HFFc6 (cell line): ENCODE data around the gene MAP6D1. TPM values are rescaled to one million over a fixed set of nuclear protein-coding genes. Genes with fewer than 3 reads are reported as not detected.
A peak's percentile ranks its signal among the peaks of the same experiment; 100 is the strongest.

Source experiments
- DNase-seq: peaks from one replicate; pipeline ENCODE4 v3.0.0-alpha.2; 2018
- H3K27ac Mint-ChIP-seq: 2 replicates; pipeline ENCODE4 v1.8.0; 2020; ENCODE audit warnings: mild to moderate bottlenecking, mixed read lengths
- H3K27me3 Mint-ChIP-seq: 2 replicates; pipeline ENCODE4 v1.8.0; 2021; ENCODE audit warnings: mild to moderate bottlenecking, moderate library complexity, mixed read lengths; ENCODE audit not compliant: insufficient read depth
- H3K36me3 Mint-ChIP-seq: 2 replicates; pipeline ENCODE4 v1.8.0; 2021; ENCODE audit warnings: low read depth, mixed read lengths
- H3K4me1 Mint-ChIP-seq: 2 replicates; pipeline ENCODE4 v1.8.0; 2020; ENCODE audit warnings: low read depth, mixed read lengths
- H3K4me3 Mint-ChIP-seq: 2 replicates; pipeline ENCODE4 v1.8.0; 2020; ENCODE audit warnings: mild to moderate bottlenecking, moderate library complexity, mixed read lengths
- H3K9me3 Mint-ChIP-seq: 2 replicates; pipeline ENCODE4 v1.8.0; 2020; ENCODE audit warnings: mild to moderate bottlenecking, mixed read lengths
- CTCF ChIP-seq: fragments of 200-600 bp; sonication (generic); IDR thresholded peaks from 2 replicates; pipeline ENCODE4 v1.5.0; 2021; ENCODE audit warnings: antibody characterized with exemption, mild to moderate bottlenecking
- total RNA-seq, 6 experiments: library from RNA; stranded (reverse); fragmentation: NEBNext Ultra II Directional; extraction: Animal tissue kit (Norgen Biotek cat#: 25700); gene quantifications; 2 replicates in 1 of 6; 3 replicates in 5 of 6; pipeline ENCODE4 v1.2.3, GENCODE V29; 2021

Gene MAP6D1
- total RNA-seq, 6 experiments from 2014 or later: 2.9 to 4.1 (median 3.7) TPM

- H3K9me3 Mint-ChIP-seq: no peaks in the 10 kb centered on the region
Measured at GRCh38 chr3:183823963-183824362, 1.4 kb downstream of the MAP6D1 start.

GRCh38 chr3:183822631-183823030, 2.7 kb downstream of the MAP6D1 start:
- H3K9me3 Mint-ChIP-seq: no peaks in the 10 kb centered on the region

More at GRCh38 chr3:183823963-183824362, 1.4 kb downstream of the MAP6D1 start:
- no peak overlapping the region; the same call in 1 of the 2 replicates for H3K27ac Mint-ChIP-seq
- DNase-seq: no peak
- H3K36me3 Mint-ChIP-seq: no peaks in the 10 kb centered on the region; the same call in 1 of the 2 replicates
- no peaks in the 10 kb centered on the region for H3K27me3 Mint-ChIP-seq
- no peak for TF ChIP-seq CTCF
- peak overlapping the region; percentile 82 for H3K4me3 Mint-ChIP-seq
- H3K4me1 Mint-ChIP-seq: peaks cover 8% of the 10 kb centered on the region

GRCh38 chr3:183819831-183820230, 5.5 kb downstream of the MAP6D1 start:
- Mint-ChIP-seq H3K9me3 (no peaks in the 10 kb centered on the region), H3K27me3 (peaks cover 2% of the 10 kb centered on the region; the same call in 1 of the 2 replicates), H3K36me3 (0 out of 2 replicates have a peak, but pooled peaks cover 5% of the 10 kb centered on the region), H3K27ac (no peak overlapping the region), H3K4me1 (peaks cover 8% of the 10 kb centered on the region), H3K4me3 (no peak overlapping the region)
- DNase-seq: no peak
- no peak for TF ChIP-seq CTCF

More at GRCh38 chr3:183822631-183823030, 2.7 kb downstream of the MAP6D1 start:
- Mint-ChIP-seq H3K27me3 (no peaks in the 10 kb centered on the region), H3K4me1 (peaks cover 8% of the 10 kb centered on the region), H3K4me3 (no peak overlapping the region), H3K36me3 (no peaks in the 10 kb centered on the region), H3K27ac (no peak overlapping the region)
- TF ChIP-seq CTCF: no peak
- no peak for DNase-seq

GRCh38 chr3:183818706-183819624, 6.4 kb downstream of the MAP6D1 start:
- 0 out of 2 replicates have a peak, but pooled peaks cover 5% of the 10 kb centered on the region for H3K36me3 Mint-ChIP-seq
- no peak for DNase-seq
- H3K9me3 Mint-ChIP-seq: no peaks in the 10 kb centered on the region
- peaks cover 2% of the 10 kb centered on the region for H3K4me1 Mint-ChIP-seq
- H3K27me3 Mint-ChIP-seq: peaks cover 2% of the 10 kb centered on the region; the same call in 1 of the 2 replicates
- H3K4me3 Mint-ChIP-seq: no peak overlapping the region
- no peak overlapping the region for H3K27ac Mint-ChIP-seq
- no peak for TF ChIP-seq CTCF

- no peak overlapping the region for H3K27ac Mint-ChIP-seq
Measured at GRCh38 chr3:183818041-183818620, 7.2 kb downstream of the MAP6D1 start.

More at GRCh38 chr3:183818041-183818620, 7.2 kb downstream of the MAP6D1 start:
- no peak for TF ChIP-seq CTCF
- no peaks in the 10 kb centered on the region for H3K4me1 Mint-ChIP-seq
- H3K4me3 Mint-ChIP-seq: no peak overlapping the region
- H3K27me3 Mint-ChIP-seq: peaks cover 2% of the 10 kb centered on the region; the same call in 1 of the 2 replicates
- DNase-seq: no peak
- no peaks in the 10 kb centered on the region for H3K9me3 Mint-ChIP-seq
- H3K36me3 Mint-ChIP-seq: 0 out of 2 replicates have a peak, but pooled peaks cover 7% of the 10 kb centered on the region
